Cardiac muscle cell (in vitro differentiated cells and primary cell): Measurements from ENCODE around the gene ZDHHC13. TPM values are rescaled to one million over a fixed set of nuclear protein-coding genes. Genes with fewer than 3 reads are reported as not detected.

Source experiments
- DNase-seq, 2 donors: peaks; one replicate each; pipeline versions ENCODE4 v3.0.0 to v3.0.0-alpha.2; 2010 to 2017; ENCODE audit warnings: low read depth in 1 of 2, low spot score in 1 of 2
- H3K27ac ChIP-seq: fragments of 200-600 bp; sonication (generic); 2 replicates; pipeline ENCODE4 v1.5.1; 2016
- H3K27me3 ChIP-seq: fragments of 200-600 bp; sonication (generic); 2 replicates; pipeline ENCODE4 v1.6.0; 2016; ENCODE audit warnings: control low read depth
- H3K36me3 ChIP-seq: fragments of 200-600 bp; sonication (generic); 2 replicates; pipeline ENCODE4 v1.5.1; 2016; ENCODE audit warnings: control low read depth
- H3K4me1 ChIP-seq: fragments of 200-600 bp; sonication (generic); 2 replicates; pipeline ENCODE4 v1.8.1; 2017; ENCODE audit warnings: low read depth, mild to moderate bottlenecking, mixed run types
- H3K4me3 ChIP-seq: fragments of 200-600 bp; sonication (generic); 2 replicates; pipeline ENCODE4 v1.5.1; 2016; ENCODE audit warnings: mild to moderate bottlenecking
- H3K9me3 ChIP-seq: fragments of 200-600 bp; sonication (generic); 2 replicates; pipeline ENCODE4 v1.5.1; 2017; ENCODE audit warnings: low read depth, mild to moderate bottlenecking, control low read depth
- CTCF ChIP-seq: IDR thresholded peaks from 2 replicates; pipeline ENCODE4 v1.5.1; 2012; ENCODE audit warnings: low read depth, mild to moderate bottlenecking, low read length
- polyA plus RNA-seq: library from polyadenylated mRNA; unstranded; fragments of >200 nt; fragmentation: Nextera tagmentation; extraction: Ambion mirVana; gene quantifications from 2 replicates; pipeline ENCODE4 v1.2.1, GENCODE V29; 2016
- total RNA-seq: library from RNA; depleted of rRNA; stranded (reverse); fragments of >200 nt; gene quantifications from 2 replicates; pipeline ENCODE4 v1.2.3, GENCODE V29; 2016

The ZDHHC13 gene
- total and polyA plus RNA-seq, 2 experiments from 2014 or later, result 8.2 to 25.7 TPM

- peaks cover 11% of the 10 kb centered on the region for H3K27me3 ChIP-seq
- no peaks in the 10 kb centered on the region for H3K9me3 ChIP-seq
- no peak for DNase-seq
- TF ChIP-seq CTCF, result no peak
- no peaks in the 10 kb centered on the region for H3K4me1 ChIP-seq
- no peak overlapping the region for H3K27ac ChIP-seq
- no peaks in the 10 kb centered on the region for H3K36me3 ChIP-seq
- H3K4me3 ChIP-seq, result no peak overlapping the region
Measured at GRCh38 chr11:19110295-19110694, 6.7 kb upstream of the ZDHHC13 start.

DNA sequence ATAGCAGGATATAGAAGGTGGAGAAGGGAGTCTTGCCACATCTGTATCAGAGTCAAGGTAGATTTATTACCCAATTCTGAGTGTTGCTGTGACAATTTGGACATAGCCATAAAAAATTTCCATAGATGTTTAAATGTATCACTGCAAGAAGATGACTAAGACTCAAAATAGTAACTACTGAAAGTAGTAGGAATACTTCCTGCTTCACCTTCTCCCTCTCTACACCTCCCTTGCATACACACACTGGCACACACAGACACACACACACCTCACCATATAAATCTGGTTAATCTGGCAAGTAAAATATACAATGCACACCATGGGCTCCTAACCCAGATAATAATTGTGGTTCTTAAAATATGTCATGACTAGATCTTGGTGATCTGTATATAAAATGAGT is 5.2 kb upstream of the ZDHHC13 start:
- Histone ChIP-seq H3K4me1 (no peaks in the 10 kb centered on the region), H3K27me3 (peaks cover 11% of the 10 kb centered on the region), H3K9me3 (no peaks in the 10 kb centered on the region), H3K4me3 (no peak overlapping the region), H3K27ac (no peak overlapping the region), H3K36me3 (no peaks in the 10 kb centered on the region)
- TF ChIP-seq CTCF, result no peak
- no peak for DNase-seq

DNA sequence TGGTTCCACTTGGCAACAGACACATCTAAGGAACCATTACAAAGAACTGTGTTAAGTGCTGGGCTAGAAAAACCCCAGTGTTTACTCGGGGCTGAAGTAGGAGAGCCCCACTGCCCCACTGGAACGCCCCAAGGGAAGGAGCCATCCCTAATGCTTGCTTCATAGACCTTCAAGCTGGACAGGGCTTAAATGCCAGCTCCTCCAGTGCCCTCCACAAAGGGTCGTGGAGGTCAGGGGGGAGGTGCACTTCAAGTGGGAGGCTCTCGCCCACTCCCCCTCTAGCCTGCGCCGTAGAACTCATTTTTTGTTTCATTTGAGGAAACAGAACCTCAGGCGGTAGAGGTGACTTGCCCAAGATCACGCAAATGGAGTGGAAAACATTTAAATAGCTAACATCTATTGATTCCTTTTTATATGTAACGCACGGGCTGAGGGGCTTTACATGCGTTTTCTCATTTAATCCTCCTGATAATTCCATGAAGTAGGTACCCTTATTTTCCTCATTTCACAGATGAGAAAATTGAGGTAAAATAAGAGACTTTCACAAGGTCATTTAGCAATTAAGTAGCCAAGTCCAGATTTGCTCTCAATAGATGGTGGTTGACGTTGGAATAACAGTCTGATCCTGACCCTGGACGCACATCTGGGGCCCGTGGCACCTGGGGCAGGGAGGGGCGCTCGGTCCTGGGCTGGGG is 545 bp upstream of the ZDHHC13 start:
- TF ChIP-seq CTCF, result no peak
- Histone ChIP-seq H3K36me3 (no peaks in the 10 kb centered on the region), H3K27ac (no peak overlapping the region), H3K4me1 (no peaks in the 10 kb centered on the region), H3K9me3 (no peaks in the 10 kb centered on the region), H3K4me3 (peak overlapping the region; percentile 95), H3K27me3 (peaks cover 11% of the 10 kb centered on the region)
- no peak for DNase-seq

- Histone ChIP-seq H3K27me3 (peaks cover 3% of the 10 kb centered on the region), H3K36me3 (no peaks in the 10 kb centered on the region), H3K4me3 (peak overlapping the region; percentile 95), H3K4me1 (no peaks in the 10 kb centered on the region), H3K27ac (no peak overlapping the region), H3K9me3 (no peaks in the 10 kb centered on the region)
- TF ChIP-seq CTCF, result no peak
- peak in 1 of 2 donors; percentile 35 for DNase-seq
Measured at GRCh38 chr11:19117760-19118097, 761 bp downstream of the ZDHHC13 start.

GRCh38 chr11:19121646-19122045 is 4.7 kb downstream of the ZDHHC13 start:
- TF ChIP-seq CTCF, result no peak
- H3K4me3 ChIP-seq, result no peak overlapping the region
- DNase-seq, result no peak

More at GRCh38 chr11:19121646-19122045, 4.7 kb downstream of the ZDHHC13 start:
- Histone ChIP-seq H3K36me3 (no peaks in the 10 kb centered on the region), H3K27ac (no peak overlapping the region), H3K27me3 (no peaks in the 10 kb centered on the region), H3K4me1 (no peaks in the 10 kb centered on the region), H3K9me3 (no peaks in the 10 kb centered on the region)
